KMS-11 (cell line): ENCODE data around the gene TAF3.

Source experiments
- H2AFZ ChIP-seq: fragments of 200-600 bp; sonication (generic); 2 replicates; pipeline ENCODE4 v1.6.1; 2016; ENCODE audit warnings: antibody characterized with exemption, mixed run types, low read depth
- H3K27ac ChIP-seq: fragments of 200-600 bp; sonication (generic); 2 replicates; pipeline ENCODE4 v1.6.1; 2016; ENCODE audit warnings: mild to moderate bottlenecking, mixed run types
- H3K27me3 ChIP-seq: fragments of 200-600 bp; sonication (generic); 2 replicates; pipeline ENCODE4 v1.6.1; 2017; ENCODE audit warnings: mild to moderate bottlenecking, low read depth, mixed run types, moderate library complexity; ENCODE audit not compliant: insufficient read depth
- H3K36me3 ChIP-seq: fragments of 200-600 bp; sonication (generic); 2 replicates; pipeline ENCODE4 v1.6.1; 2017; ENCODE audit warnings: mild to moderate bottlenecking, mixed run types; ENCODE audit not compliant: insufficient read depth
- H3K4me1 ChIP-seq: fragments of 200-600 bp; sonication (generic); 2 replicates; pipeline ENCODE4 v1.6.1; 2016; ENCODE audit warnings: mild to moderate bottlenecking, low read depth, mixed run types; ENCODE audit not compliant: poor library complexity, severe bottlenecking
- H3K4me2 ChIP-seq: fragments of 200-600 bp; sonication (generic); 2 replicates; pipeline ENCODE4 v1.7.0; 2016; ENCODE audit warnings: mild to moderate bottlenecking, mixed run types
- H3K4me3 ChIP-seq: fragments of 200-600 bp; sonication (generic); IDR thresholded peaks from 2 replicates; pipeline ENCODE4 v1.6.1; 2017; ENCODE audit warnings: low read depth, low read length, mixed read lengths; ENCODE audit not compliant: insufficient read depth
- H3K79me2 ChIP-seq: fragments of 200-600 bp; sonication (generic); 2 replicates; pipeline ENCODE4 v1.6.1; 2016; ENCODE audit warnings: low read depth, mixed run types; ENCODE audit not compliant: insufficient read depth
- H3K9ac ChIP-seq: fragments of 200-600 bp; sonication (generic); 2 replicates; pipeline ENCODE4 v1.6.1; 2016; ENCODE audit warnings: mild to moderate bottlenecking, mixed run types
- H4K20me1 ChIP-seq: fragments of 200-600 bp; sonication (generic); 2 replicates; pipeline ENCODE4 v1.6.1; 2016; ENCODE audit warnings: mild to moderate bottlenecking, mixed run types; ENCODE audit not compliant: insufficient read depth
- TF ChIP-seq, protein P1 (sequence below): fragments of 200-600 bp; sonication (generic); conservative IDR thresholded peaks from 2 replicates; pipeline ENCODE4 v1.6.1; 2017; ENCODE audit warnings: low read depth, mild to moderate bottlenecking, antibody characterized with exemption, low read length, moderate library complexity, mixed read lengths

Gene TAF3

DNA sequence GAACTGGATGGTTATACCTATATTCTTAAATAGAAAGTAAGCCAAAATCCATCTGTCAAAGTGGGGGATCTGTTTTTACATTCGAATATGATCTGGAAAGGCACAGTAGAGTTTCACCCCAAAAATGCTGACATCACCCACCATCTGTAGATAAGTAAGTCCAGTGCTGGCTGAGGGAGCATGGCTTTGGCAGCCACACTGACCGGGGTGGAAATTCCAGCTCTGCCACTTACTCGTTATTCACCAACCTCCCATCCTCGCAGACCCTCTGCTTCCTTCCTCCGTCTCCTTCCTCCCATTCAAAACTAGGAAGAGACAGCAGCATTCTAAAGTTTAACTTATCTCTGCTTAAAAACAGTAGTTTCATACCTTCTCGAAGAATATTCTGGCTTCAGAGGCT, 151.3 kb downstream of the TAF3 start:
- H2AFZ ChIP-seq: no peak overlapping the region
- H3K4me2 ChIP-seq: no peak overlapping the region
- no peaks in the 10 kb centered on the region for H3K4me1 ChIP-seq

DNA sequence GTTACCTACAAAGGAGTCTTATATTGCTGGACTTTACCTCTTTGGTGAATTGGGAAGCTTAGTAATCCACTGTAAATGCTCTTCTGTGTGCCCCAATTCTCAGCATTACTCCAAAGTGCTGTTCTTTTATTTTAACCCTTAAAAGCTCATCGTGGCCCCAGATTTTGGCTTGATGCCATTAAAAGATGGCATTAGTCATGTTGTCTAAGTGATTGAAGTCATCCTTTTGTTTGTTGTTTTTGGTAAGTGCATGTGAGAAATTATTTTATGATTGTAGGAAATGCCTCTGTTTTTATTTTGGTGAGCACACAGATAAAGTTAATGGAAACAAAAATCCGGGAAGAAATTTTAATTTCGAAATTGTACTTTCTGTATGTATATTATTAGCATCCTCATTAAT, 153.6 kb downstream of the TAF3 start:
- no peak overlapping the region for H3K4me2 ChIP-seq
- no peaks in the 10 kb centered on the region for H4K20me1 ChIP-seq
- H3K36me3 ChIP-seq: no peaks in the 10 kb centered on the region
- no peak overlapping the region for H3K9ac ChIP-seq
- H3K27ac ChIP-seq: no peak overlapping the region
- TF ChIP-seq, protein P1, sequence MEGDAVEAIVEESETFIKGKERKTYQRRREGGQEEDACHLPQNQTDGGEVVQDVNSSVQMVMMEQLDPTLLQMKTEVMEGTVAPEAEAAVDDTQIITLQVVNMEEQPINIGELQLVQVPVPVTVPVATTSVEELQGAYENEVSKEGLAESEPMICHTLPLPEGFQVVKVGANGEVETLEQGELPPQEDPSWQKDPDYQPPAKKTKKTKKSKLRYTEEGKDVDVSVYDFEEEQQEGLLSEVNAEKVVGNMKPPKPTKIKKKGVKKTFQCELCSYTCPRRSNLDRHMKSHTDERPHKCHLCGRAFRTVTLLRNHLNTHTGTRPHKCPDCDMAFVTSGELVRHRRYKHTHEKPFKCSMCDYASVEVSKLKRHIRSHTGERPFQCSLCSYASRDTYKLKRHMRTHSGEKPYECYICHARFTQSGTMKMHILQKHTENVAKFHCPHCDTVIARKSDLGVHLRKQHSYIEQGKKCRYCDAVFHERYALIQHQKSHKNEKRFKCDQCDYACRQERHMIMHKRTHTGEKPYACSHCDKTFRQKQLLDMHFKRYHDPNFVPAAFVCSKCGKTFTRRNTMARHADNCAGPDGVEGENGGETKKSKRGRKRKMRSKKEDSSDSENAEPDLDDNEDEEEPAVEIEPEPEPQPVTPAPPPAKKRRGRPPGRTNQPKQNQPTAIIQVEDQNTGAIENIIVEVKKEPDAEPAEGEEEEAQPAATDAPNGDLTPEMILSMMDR: no peak
- H3K4me3 ChIP-seq: no peak overlapping the region
- H3K4me1 ChIP-seq: no peaks in the 10 kb centered on the region
- no peaks in the 10 kb centered on the region for H3K79me2 ChIP-seq
- no peaks in the 10 kb centered on the region for H3K27me3 ChIP-seq
- no peak overlapping the region for H2AFZ ChIP-seq

More for the DNA sequence above, 151.3 kb downstream of the TAF3 start:
- H3K36me3 ChIP-seq: no peaks in the 10 kb centered on the region
- H3K27me3 ChIP-seq: no peaks in the 10 kb centered on the region
- H3K4me3 ChIP-seq: no peak overlapping the region
- H3K9ac ChIP-seq: no peak overlapping the region
- TF ChIP-seq, protein P1: no peak
- H4K20me1 ChIP-seq: no peaks in the 10 kb centered on the region
- H3K79me2 ChIP-seq: no peaks in the 10 kb centered on the region
- H3K27ac ChIP-seq: no peak overlapping the region

DNA sequence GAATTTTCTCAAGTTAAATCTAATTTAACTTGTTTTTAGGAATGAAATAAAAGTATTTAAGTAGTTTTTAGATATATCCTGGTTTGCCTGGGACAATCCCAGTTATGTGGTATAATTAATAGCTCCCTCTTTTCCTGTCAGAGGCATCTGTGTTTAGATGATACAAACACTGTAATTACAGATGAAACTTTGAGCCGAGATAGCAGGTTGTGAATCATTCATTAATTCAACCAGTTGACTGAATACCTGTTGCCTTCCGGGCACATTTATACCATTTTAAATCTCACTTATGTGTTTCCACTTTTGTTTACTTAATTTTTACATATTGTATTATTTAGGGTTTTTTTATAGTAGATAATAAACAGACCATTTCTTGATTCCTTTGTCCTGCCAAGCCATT, 154.1 kb downstream of the TAF3 start:
- no peaks in the 10 kb centered on the region for H3K27me3 ChIP-seq
- TF ChIP-seq, protein P1: no peak

DNA sequence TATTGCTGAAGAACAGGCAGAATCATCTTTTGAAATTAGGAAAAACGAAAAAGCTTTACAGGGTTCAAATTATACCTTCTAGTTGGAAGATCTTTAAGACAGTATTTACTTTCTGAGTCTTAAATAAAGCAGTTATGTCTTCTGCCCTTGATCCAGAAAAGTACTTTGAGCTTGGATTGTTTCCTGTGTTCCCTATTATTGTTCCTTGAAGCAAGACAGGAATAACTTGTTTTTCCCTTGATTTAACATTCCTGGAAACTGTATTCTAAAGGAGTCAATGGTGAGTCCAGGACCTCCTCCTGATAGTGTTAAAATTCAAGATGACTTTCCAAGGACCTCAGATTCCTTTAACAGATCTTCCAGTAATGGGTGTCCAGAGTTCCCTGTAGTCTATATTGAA, 161.9 kb downstream of the TAF3 start:
- Histone ChIP-seq H3K9ac (no peak overlapping the region), H3K36me3 (no peaks in the 10 kb centered on the region), H3K4me2 (no peak overlapping the region), H3K27ac (no peak overlapping the region), H3K27me3 (no peaks in the 10 kb centered on the region), H4K20me1 (no peaks in the 10 kb centered on the region), H2AFZ (no peak overlapping the region), H3K4me1 (no peaks in the 10 kb centered on the region), H3K4me3 (no peak overlapping the region), H3K79me2 (no peaks in the 10 kb centered on the region)
- TF ChIP-seq, protein P1: no peak

More for the DNA sequence above, 154.1 kb downstream of the TAF3 start:
- Histone ChIP-seq H3K79me2 (no peaks in the 10 kb centered on the region), H3K4me1 (no peaks in the 10 kb centered on the region), H3K4me3 (no peak overlapping the region), H3K36me3 (no peaks in the 10 kb centered on the region), H2AFZ (no peak overlapping the region), H3K4me2 (no peak overlapping the region), H3K9ac (no peak overlapping the region), H3K27ac (no peak overlapping the region), H4K20me1 (no peaks in the 10 kb centered on the region)

DNA sequence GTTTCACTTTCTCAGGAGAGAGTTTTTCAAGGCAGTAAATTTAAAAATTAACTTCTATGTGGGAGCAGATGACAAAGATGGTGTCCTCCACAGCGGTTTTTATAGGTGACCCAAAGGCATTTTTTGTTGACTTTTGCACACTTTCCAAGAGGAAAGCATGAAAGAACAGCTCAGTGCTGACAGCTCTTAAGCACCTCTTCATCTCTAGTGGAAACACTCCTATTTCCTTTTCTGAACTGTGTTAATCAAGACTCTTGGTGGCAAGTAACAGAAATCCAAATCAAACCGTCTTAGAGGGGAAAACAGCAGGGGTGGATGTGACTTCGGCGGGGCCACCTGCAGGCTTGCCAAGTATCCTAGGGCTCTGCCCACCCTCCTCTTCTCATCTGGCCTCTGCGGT, 164.4 kb downstream of the TAF3 start:
- Histone ChIP-seq H4K20me1 (no peaks in the 10 kb centered on the region), H3K4me3 (no peak overlapping the region), H3K4me1 (no peaks in the 10 kb centered on the region), H3K27me3 (no peaks in the 10 kb centered on the region), H3K9ac (no peak overlapping the region), H3K27ac (no peak overlapping the region), H2AFZ (no peak overlapping the region), H3K4me2 (no peak overlapping the region), H3K36me3 (no peaks in the 10 kb centered on the region), H3K79me2 (no peaks in the 10 kb centered on the region)
- TF ChIP-seq, protein P1: no peak
